ENCODE measurements around the gene E2F8.

E2F8 gene

GRCh38 chr11:19218786-19219460 lies 21.8 kb downstream of the E2F8 start:
- DNase-seq: no peak

GRCh38 chr11:19218216-19218615 lies 22.5 kb downstream of the E2F8 start:
- DNase-seq: no peak

DNA sequence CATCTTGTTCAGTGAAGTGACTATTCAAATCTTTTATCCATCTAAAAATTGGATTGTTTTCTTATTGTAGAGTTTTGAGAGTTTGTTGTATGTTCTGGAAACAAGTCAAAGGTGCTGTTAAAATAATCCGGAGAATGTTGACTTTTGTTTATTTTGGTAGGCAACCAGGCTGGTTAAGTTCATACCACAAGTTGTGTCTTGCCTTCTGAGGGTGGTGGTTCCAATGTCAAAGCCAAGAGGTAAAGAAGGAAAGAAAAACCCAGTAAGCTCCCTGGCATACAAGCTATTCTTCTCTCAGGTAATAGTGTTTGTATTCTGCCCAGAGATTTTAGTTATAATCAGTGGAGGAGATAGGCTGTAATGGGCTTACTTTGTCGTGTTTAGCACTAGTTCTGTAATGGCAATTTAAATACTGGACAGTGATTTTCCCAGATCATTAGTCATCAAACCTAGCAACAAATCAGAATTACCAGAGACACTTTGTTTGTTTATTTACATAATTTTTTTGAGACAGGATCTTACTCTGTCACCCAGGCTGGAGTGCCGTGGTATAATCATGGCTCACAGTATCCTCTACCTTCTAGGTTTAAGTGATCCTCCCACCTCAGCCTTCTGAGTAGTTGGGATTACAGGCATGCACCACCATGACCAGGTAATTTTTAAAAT lies 23.9 kb downstream of the E2F8 start:
- DNase-seq: no peak

- DNase-seq: no peak
Measured at GRCh38 chr11:19216021-19216420, 24.7 kb downstream of the E2F8 start.

DNA sequence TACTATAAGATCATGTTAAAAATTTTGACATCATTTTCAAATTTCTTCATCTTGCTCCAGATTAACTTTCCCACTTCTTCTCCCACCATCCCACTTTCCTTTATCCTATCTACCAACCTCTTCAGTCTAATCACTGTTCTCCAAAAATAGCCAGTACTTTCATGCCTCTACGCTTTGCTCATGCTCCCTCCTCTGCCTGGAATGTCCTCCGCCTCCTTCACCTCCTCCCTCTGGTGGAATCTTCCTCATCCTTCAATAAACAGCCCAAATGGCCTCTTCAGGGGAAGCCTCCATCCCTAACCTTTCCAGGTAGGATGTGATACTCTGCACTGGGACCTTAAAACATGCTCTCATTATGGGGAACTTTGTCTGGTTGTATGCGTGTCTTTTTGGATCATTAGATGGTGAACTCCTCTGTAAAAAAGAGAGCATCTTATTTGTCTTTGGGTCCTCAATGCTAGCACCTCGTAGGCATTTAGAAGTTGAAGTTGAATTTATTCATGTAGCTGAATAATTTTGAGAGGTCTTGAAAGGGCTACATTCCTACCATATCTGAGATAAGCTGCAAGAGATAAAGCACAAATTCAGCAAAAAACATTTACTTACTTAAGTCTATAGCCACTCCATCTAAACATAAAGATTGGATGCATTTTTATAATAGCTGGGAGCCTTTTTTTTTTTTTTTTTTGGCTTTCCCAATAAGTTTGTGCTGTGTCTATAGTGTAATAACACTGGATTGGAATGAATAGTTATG lies 31.0 kb downstream of the E2F8 start:
- DNase-seq: no peak

GRCh38 chr11:19208959-19209546 lies 31.7 kb downstream of the E2F8 start:
- DNase-seq: no peak

- no peak for DNase-seq
Measured at GRCh38 chr11:19208181-19208580, 32.6 kb downstream of the E2F8 start.

- no peak for DNase-seq
Measured at GRCh38 chr11:19204836-19205235, 35.9 kb downstream of the E2F8 start.

- no peak for DNase-seq
Measured at GRCh38 chr11:19201737-19202605, 38.8 kb downstream of the E2F8 start, which contains the start of gene CSRP3. Gene CSRP3, minus strand, starts transcription at chr11:19201983. Its CDS starts 9,535 bp downstream, at chr11:19192448.

DNA sequence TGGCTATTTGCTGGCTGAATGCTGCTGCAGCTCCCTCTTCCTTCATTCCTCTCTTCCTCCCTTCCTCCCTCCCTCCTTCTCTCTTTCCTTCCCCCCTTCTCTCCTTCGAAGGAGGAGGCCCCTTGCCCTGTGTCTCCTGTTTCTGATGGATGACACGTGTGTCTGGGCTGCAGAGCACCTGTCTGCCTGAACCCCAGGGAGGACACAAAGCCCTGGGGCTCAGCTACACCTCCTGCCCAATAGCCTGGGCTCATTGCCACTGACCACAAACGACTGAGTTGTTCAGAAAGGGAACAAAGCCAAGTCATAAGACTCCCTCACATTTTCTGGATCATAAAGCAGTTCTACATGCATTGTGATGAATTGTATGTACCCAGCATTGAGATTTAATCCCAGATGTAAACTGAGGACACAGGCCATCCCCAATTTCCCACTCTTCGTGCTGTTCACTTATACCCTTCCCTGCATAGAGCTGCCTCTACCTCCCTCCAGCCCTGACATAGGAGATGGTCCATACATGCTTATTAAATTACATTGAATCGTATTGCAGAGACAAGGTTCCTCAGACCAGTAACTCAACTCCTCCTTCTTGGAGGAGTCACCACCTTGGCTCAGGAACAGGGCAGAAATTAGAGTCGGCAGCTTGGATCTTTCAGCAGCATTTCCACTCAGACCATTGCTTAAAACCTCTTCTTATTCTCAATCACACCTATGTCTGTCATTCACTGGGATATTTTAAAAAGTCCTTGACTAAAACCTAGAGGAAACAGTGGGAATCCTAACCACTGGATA lies 40.1 kb downstream of the E2F8 start:
- DNase-seq: no peak

- no peak for DNase-seq
Measured at GRCh38 chr11:19199771-19200170, 41.0 kb downstream of the E2F8 start.

DNA sequence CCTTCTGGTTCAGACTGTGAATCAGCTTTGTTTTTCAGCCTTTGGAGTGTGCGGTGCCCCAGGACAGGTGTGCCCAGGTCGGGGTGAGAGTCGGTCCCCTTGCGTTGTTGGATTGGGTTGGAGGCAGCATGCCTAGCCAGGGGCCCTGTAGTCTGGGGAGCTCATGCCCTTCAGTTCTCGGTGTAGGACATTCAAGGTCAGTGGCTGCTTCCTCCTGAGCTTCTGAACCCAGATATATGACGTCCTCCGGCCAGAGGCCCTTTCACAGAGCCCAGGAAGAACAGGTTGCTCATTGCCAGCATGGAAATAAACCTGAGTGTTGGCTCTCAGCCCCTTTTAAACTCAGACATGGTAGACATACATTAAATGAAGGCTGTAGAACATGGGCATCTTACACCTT lies 41.7 kb downstream of the E2F8 start:
- no peak for DNase-seq

DNA sequence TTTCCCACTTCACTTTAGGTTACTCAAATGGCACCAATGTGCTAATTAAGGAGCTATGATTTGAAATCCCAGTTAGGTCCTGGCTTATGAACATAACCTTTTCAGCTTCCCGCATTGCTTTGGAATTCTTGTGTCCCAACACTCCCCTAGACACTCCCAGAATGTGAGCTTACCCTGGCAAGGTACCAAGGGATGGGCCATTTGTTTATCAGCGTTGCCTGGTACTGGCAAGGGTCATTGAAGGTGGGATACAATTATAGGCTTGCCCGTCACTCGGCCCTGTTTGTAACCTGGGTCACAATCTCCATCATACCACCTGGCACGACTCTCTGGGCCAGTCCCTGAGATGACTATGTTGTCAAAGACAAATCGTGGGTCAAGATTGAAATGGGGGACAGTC lies 44.3 kb downstream of the E2F8 start:
- DNase-seq: no peak

DNA sequence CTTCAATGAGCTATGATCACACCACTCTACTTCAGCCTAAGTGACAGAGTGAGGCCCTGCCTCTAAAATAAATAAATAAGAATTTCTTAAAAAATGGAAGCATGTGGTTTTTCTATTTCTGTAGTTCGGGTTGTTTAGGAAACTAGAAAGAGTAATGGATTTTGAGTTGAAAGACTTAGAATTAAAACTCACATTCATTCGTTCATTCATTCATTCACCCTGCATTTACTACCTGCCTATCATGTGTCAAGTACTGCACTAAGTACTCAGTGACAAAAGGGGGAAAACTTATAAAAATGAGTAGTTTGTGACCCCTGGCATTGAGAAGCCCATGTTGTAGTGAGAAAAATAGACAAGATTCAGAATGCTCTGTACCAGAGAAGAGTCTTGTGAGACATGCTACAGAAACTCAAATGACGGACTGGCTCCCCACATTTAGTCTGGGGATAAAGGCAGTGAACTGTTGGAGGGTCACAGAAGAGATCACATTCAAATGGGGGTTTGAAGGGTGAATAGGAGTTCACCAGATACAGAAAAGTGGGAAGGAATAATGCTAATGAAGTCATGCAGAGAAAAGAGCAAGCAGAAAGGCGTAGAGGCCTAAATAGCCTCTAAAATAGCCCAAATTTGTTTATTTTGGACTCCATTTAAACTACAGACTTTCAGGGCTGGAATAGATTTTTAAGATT lies 46.0 kb downstream of the E2F8 start:
- no peak for DNase-seq

DNA sequence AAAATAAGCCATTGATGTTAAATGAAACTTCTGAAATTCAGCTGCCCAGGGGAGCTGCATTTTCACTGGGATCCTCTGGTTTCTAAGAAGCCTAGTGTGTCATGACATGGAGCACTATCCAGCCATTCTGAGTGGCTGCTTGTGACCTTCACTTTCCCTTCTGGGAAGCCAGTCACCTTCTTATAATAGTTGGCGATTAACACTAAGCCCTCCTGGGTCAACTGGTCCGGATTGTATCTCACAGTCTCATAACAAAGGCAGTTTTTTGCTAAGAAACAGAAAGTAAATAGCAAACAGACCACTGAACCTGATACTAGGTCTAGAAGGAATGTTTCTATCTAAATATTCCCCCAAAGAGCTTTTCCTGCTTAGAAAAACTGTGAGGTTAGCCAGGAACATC lies 46.8 kb downstream of the E2F8 start:
- no peak for DNase-seq

DNA sequence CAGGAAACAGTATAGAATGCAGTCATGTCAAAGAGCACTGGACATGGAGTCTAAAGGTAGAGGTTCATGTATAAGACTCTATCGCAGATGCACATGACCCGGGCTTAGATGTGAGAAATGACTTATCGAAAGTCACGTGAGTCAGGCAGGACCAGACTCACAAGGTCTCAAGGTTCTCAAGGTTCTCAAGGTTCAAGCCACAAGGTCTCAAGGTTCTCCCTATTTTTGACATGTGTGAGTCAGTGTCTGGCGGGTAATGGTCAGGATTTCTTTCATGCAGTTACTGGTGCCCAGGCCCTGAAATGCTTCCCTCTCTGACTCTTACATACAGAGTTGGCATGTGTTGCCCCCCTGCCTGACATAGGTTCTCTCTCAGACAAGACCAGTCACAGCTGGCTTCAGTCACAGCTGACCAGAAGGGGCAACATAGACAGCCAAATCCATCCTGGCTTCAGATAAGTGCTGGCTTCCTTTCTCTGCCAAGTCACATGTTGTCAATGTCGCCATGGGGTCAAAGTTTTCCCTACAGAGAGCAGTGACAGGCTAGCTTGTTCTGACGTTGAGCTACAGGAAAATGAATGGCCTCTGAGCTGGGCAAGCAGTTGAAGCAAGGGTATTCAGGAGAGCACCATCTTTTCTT lies 49.1 kb downstream of the E2F8 start:
- DNase-seq: no peak

DNA sequence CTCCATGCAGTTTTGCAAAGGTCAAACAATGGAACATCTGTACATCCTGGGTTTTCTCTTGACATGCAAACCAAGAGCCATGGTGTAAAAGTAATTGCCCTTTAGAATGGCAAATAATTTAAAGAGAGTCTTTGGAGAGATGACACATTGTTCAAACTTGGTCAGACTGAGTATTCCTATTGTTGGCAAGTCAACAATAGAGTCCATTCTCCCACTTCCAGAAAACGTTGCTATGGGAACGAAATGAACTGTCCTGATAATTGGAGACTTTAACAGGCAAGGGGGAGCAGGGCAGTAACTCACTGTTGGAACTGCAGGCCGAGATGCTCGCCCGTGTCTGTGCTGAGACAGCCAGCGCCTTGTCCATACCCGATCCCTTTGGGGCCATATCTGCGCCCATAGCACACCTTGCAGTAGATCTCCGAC lies 52.9 kb downstream of the E2F8 start:
- DNase-seq: no peak

DNA sequence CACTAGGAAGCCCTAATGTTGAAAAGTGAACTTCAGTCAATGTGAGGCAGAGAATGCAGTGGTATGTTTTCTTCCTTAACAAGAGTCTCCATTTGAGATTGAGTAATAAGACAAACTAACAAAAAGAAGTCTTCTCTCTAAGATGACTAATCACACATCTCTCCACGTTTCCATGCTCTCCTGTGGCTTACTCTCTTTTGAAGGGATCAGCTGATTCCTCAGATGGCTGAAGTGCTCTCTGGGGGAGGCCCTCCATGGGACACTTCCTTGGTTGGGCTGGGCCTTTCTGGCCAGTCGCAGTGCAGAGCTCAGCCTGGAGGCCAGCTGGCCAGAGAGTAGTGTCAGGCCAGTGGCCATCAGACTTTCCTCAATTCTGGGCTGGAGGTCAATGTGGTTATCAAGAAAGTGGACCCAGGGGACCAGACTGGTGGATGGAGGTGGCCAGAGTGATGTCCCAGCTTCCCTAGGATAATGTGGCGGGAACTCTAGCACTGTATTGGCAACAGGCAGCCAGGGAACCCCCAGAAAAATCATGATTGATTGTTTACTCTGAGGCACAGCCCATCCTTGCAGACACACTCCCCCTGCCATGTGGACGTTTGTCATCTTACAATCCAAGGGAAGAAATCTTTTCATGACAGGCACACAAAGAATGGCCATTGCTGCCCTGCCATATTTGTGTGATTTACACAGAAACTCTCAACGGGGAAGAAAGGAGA lies 53.5 kb downstream of the E2F8 start:
- DNase-seq: no peak

DNA sequence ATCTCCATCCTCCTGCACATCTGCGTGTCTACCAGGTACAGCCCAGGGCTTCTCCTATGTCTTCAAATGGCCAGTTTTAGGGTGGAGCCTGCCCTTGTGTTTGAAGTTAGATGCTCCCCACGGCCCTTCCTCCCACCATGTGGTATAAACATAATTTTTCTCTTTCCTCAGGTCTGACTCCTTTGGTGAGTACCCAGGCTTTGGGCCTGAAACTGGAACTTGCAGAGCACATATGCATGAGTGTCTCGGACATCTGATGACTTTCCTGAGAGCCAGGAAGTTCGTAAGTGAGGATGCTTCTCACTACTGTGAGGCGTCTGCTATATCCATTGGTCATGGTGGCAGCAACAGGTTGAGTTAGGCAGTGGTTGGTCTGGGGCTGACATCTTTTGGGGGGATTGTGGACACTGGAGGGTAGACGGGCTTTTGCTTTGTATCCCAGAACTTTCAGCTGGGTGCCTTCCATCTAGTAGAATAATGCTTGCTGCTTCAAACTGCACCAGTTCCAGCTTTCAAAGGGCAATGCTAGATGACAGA lies 55.2 kb downstream of the E2F8 start:
- DNase-seq: no peak

- no peak for DNase-seq
Measured at GRCh38 chr11:19185036-19185435, 55.7 kb downstream of the E2F8 start.
